GM18867 (cell line): ENCODE data around the gene CAMK4.

ENCODE experiments used
- ATAC-seq: cut with Tn5 transposase; IDR thresholded peaks from one replicate; pipeline ENCODE4 v1.9.1; 2021; ENCODE audit warnings: mild to moderate bottlenecking, moderate library complexity; ENCODE audit not compliant: unreplicated experiment

Gene CAMK4

DNA sequence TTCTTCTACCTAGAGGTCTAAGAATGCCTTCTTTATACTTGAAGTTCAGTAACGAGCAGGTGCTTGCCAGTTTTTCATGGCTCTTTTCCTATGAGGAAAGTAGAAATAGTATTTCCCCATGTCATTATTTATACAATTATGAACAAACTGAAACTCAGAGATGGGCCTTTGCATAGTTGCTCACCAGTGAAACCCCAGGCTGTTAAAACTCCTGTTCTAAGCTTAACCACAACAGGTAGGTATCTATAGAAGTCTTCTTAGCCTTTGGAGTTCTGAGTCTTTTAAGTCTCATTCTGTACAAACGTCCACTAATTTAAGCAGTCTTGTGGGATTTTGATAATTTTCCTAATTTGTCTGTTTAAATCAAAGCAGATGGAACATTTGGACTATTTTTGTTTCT is 198.1 kb downstream of the CAMK4 start:
- peak; percentile 88 for ATAC-seq

DNA sequence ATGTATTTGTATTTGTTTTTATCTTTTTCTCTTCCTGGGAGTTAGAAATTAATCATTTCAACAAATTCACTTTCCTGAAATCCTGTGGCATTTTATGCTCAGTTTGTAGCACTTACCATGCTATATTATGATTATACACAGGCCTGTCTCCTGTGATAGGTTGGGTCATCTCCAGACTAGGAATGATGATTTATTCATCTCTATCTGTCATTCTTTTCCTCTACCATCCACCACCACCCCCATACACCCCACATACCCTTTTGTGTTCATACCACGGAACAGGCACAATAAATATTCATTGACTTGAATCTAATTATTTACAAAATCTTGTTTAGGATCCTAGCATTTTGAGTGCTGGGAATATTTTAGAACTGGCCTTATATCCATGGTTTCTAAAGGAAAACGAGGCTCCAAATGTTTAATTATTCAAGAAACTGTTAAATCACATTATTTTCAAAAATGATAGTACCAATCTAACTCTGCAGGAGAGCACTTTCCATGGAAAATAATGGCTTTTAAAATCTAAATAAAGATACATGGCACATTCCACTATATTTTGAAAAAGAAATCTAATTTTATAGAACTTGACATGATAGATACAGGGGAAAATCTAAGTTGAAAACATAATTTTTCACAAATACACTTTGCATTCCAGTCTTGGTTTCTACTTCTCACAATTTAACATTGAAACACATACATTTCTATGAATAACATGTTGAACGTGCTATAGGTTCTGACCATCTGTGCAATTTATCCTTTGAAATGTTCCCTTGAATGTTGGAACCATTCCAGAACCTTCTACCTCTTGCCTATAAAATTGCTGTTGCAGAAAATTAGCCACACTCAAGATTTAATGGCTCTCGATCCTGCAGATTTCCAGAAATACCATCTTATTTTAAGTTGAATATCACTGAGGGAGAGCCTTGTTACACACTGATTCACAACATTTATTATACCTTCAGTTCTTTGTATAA is 198.8 kb downstream of the CAMK4 start:
- no peak for ATAC-seq

DNA sequence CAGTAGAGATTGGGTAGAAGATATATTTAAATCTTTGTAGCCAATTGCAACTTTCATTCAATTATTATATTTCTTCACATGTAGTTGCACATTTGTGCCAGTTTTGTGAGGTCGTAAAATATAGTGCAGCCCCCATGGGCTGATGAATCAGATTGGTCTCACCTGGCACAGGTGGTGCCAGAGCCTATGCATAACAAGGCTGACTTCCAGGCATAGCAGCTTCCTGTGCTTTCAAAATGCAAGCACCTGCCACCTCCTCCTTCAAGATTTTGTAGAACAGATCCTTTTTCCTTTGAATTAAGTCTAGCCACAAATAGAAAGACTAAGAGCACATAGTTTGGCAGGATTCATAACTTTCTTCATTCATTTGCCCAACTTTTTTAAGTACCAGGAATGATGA is 201.0 kb downstream of the CAMK4 start:
- ATAC-seq: no peak

DNA sequence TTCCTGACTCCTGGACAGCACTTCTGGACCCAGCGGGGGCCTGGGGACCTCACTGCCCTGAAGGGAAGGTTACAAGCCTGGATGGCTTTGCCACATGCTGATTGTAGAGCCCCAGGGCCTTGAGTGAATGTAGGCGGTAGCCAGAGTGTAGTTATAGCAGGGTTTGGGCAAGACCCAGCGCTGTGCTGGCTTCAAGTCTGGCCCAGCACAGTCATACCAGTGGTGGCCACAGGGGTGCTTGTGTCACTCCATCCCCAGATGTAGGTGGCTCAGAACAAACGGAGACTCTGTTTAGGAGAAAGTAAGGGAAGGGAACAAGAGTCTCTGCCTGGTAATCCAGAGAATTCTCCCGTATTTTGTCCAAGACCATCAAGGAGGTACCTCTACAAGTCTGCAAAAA is 203.6 kb downstream of the CAMK4 start:
- ATAC-seq: no peak

DNA sequence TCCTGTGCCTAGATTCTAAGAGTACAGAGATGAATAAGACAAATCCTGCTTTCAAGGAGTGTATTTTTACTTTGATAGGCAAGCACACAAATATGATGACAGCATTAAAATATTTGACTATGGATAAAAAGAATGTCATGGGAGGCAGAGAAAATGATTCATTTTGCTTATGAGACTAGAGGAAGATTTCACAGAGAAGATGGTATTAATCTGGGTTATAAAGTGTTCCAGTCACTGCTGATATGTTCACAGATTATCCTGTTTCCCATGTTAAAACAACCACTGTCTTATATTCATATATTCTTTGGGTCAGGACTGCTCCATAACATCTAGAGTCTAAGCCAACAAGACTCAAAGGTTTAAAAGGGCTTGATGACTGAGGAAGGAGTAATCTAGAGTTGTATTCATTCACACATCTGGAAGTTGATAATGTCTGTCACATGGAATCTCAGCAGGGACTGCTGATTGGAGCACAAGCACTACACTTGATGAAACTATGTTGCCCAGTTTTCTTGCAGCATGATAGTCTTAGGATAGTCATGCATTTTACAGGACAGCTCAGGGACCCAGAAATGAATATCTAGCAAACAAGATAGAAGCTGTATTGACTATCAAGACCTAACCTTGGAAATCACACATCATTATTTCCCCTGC is 208.8 kb downstream of the CAMK4 start:
- no peak for ATAC-seq

DNA sequence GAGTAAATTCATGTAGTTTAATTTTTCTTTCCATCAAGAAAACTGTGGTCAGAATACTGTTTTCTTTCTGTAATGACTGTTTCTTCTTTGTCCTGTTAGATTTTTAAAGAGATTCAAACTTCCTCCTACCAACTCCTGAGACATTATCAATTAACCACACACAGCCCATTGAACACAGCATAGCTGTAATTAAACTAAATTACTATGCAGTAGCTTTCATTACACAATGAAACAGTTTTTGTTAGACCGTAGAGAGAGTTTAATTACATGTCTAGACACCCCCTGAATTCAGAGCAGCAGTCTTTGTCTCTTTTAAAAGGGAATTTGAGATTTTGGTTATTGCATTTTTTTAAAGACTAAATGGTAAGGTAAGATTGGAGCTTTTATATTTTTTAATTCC is 210.6 kb downstream of the CAMK4 start:
- no peak for ATAC-seq

DNA sequence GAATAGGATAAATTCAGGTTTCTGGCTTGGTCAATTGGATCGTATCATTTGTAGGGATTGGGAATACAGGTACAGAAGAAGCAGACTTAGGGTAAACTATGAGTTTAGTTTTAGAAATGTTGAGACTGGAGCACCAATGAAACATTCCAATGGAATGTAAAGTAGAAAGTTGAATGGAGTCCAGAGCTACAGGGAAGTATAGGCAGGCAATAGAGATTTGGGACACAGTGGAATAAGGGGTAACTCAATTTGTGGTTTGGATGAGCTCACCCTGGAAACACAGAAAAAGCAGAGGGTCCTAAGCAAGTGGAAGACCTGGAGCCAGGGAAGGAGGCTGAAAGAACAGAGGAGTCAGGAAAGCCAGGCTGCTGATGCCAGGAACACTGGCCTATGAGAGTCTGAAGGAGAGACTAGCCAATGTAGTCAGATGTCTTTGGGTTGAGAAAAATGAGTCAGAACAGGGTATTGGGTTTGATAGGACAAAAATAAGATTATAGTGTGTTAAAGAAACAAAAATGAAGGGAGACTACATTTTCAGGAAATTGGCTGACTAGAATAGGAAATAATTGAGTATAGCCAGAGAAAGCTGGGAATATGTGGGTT is 215.4 kb downstream of the CAMK4 start:
- no peak for ATAC-seq

DNA sequence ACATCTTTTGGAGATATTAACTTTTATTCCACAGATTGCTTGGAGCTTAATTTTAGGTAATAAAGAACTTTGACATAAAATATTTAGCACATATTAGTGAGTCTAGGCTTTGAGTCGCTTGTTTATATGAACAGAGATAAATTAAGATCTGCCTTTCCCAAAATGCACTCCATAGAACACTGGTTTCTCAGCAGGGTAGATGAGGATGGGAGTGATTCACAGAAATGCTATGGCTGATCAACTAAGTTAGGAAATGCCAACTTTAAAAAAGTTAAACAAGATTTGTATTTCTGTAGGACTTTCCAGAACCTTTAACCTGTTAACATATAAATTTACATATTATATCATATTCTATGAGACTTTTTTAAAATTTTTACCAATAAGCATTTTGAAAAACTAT is 222.9 kb downstream of the CAMK4 start:
- no peak for ATAC-seq

DNA sequence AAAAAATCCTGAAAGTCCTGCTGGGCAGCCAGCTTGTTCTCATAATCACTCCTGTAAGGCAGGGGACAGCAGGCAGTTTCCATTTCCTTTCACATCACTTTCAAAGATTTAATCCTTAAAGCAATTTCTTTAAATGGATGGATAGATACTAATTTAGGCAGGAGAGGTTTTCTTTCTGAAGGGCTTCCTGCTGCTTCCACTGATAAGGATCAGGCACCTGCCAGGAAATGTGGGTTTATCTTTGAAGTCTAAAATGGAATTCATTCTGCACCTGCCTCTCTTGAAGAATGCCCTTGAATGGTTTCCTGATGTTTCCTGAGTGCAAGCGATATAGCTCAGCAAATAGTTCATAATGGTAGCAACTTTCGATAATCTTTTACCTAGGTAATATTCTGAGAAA is 223.6 kb downstream of the CAMK4 start:
- no peak for ATAC-seq

DNA sequence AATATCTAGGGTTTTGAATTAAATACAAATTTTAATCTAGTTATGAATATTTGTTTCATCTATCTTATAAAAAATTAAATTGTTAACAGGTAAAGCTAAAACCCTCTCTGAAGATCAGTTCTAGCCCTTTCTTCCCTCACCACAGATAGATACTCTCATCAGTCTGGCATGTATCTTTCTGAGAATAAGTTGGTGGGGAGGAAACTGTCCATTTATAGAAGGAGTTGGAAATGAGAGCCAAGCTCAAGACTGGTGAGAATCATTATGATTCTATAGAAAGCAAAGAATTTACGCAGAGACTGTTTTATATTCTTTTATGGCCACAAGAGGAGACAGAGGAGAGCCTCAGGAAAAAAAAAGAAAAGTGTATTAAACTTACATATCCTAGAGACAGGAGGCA is 229.1 kb downstream of the CAMK4 start:
- ATAC-seq: no peak

DNA sequence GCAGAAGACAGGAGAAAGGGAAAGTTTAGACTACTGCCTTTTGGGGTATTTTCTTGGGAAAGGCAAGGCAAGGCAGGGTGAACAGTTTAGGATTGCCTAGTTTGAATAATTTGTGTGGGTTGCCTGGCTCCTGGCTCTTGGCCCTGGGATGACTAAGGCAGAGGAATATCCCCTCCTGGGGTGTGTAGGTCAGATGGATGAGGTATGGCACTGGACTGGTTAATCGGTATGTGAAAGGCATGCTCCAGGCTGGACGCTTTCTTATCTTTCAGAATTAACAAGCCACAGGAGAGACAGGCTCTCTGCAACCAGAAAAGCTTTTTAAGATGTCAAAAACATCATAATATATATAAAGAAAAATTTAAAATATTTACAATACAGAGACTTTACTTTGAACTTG is 229.6 kb downstream of the CAMK4 start:
- ATAC-seq: no peak

DNA sequence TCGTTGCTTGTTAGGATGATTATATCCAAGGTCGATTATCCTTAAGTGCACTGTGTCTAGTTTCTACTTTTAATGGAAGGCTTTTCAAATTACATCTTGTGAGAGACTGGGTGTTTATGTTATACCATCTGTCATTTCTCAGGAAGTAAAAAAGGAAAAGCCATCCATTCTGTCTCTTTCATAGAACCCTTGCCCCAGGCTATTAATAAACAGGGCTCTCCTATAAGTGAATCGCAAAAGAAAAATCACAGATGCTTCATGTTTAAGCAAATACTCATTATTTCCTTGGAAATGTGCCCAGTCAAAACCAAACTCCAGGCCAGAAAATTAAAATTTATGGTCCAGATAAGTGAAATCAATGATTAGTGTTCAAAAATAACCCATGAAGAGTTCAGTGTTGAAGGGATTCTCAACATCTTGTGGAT is 230.0 kb downstream of the CAMK4 start:
- no peak for ATAC-seq

DNA sequence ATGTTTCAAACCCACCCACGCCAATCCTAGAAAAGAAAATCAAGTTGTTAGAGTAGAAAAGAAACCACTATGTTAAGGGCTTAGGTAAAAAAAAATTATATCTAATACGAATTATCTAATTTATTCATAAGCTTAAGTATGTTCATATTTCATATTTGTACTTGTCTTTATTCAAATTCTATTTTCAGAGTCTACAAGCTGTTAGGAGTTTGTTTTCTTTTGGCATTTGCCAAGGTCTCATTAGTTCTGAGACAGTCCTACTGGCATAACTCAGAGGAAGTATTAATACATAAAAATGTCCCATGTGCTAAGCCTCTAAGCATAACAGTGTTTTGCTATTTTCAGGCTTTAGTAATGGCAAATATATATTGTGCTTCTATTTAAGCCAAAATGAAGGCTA is 230.6 kb downstream of the CAMK4 start:
- no peak for ATAC-seq

DNA sequence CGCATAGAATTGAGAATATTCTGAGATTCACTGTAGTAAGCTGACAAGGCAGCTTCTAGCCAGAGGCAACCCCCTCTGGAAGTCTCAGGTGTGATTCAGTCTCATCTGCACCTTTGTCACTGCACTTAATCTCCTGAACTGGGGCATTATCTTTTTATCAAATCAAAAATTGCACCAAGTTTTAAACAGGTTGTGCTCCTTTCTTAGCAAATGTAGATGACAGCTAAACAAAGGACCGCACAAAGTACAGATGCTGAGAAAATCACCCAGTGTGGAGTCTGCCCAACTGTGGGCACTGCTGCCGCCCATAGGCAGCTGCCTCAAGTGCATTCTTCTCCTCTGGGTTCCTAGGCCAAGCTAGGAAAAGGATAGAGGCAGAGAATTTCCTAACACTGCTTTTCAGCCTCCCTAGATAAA is 237.1 kb downstream of the CAMK4 start:
- no peak for ATAC-seq

DNA sequence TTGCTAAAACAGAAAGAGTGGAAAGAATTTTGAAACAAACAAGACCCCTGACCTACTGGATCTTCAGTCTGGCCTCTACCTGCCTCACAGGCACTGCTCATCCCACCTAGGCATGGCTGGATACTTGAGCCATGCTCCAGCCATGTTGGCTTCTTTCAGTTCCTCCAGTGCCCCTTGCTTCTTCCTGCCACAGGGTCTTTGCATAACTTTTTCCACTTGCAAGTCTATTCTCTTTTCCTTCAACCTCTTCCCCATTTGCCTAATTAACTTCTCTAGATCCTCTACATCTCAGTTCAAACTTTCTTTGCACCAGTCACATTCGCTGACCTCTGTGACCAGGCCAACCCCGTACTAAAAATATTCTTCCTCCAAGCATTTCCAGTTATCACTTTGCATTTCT is 237.8 kb downstream of the CAMK4 start:
- no peak for ATAC-seq

DNA sequence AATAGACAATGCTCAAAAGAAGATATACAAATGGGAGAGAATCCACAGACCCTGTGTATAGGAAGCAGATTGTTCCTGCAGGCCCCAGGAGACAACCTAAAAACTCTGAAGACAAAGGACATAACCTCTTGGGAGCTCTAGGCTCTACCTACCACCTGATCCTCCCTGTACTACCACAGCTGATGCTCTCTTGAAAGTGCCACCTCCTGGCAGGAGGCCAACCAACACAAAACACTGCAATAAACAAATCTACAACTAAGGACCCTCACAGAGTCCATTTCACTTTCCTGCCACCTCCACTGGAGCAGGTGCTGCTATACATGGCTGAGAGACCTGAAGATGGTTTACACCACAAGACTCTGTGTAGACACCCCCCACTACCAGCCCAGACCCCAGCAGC is 239.1 kb downstream of the CAMK4 start:
- no peak for ATAC-seq

DNA sequence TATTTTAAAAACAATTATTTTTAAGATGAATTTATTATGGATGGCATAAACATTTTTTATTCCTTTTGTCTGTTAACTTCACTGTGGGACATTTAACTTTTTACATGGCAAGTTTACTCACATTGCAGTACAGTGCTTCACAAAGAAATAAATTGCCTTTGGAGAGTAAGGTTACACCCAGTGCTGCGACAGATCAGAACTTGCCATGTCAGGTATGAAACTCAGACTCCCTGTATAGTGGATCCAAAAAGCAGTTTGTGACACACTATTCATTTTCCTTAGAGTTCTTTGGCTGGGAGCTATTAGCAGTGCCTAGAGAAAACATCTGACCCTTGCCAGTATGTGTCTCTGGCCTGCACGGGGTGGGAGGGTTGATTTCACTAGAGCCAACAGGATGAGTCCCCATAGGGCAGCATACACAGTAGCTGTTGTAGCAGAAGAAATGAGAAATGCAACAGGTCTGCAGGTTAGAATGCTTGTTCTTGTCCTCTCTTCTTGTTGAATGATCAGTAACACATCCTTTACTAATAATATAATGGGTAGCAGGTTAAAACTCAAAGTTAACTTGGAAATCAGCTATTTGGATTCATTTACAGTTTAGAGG is 245.2 kb downstream of the CAMK4 start:
- ATAC-seq: no peak

DNA sequence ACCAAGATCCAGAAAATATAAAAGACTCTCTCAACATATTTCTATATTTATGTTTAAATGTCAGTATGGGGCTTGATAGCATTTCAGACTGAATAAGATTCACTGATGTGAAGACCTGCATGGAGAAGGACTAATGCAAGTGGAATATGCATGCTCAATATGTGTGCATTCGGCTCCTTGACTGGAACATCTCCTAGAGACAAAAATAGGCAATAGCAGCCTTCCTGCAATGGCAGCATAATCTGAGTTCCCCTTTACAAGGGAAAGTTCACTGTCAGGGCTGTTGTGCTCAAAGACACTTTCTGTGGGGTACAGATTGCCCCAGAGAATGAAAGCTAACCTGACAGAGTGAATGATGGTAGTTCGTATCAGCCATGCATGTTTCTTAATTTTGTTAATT is 245.7 kb downstream of the CAMK4 start:
- no peak for ATAC-seq

DNA sequence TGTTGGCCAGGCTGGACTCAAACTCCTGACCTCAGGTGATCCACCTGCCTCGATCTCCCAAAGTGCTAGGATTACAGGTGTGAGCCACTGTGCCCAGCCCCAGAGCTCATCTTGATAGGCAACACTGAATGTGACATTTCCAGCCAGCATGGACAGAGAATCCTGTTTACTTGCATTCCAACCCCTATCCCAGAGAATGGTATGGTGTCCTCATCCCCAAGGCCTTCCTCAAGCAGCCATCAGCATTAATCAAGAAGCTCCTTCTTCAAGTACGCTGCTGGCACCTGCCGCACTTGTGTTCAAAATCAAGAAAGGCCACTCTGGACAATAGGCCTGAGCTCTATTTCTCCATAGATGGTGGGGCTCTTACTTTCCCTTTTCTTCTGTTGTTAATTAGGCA is 247.9 kb downstream of the CAMK4 start:
- no peak for ATAC-seq

DNA sequence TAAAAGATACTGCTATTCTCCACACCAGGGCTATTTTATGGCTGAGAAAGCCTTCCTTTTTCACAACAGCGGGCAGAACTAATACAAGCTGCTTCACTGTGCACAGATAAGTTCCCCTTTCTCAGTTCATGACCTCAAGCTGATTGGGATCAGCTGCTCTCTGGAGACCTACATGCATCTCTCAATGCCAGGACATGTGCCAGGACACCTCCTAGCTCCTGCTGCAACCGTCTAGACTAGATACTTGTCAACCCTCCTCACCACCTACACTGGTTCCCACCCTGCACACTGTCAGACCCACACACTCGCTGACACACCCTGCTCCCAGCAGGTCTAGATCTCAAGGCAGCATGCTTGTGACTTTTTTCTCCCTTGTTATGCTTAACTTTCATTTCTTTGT is 248.4 kb downstream of the CAMK4 start:
- ATAC-seq: no peak

DNA sequence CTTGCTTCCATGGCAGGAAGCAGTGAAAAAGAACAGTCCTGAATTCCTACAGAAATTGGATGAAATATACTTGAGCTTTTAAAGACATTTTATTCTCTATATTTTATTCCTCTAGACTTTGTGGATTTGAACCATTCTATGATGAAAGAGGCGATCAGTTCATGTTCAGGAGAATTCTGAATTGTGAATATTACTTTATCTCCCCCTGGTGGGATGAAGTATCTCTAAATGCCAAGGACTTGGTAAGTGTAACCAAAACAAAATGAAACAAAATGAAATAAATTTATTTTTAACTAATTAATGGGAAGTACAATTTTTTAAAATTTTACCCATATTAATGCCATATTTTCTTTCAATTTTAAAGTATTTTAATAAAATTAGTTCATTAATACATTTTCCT is 254.1 kb downstream of the CAMK4 start:
- ATAC-seq: no peak

DNA sequence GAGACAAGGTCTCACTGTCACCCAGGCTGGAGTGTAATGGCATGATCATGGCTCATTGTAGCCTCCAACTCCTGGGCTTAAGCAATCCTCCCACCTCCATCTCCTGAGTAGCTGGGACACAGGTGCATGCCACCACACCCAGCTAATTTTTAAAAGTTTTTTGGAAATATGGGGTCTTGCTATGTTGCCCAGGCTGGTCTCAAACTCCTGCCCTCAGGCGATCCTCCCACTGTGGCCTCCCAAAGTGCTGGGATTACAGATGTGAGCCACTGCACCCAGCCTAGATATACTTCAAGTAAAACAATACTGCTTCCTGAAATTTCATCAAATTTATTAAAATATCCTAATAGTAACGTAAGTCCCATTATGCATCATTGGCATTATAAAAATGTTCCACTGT is 254.7 kb downstream of the CAMK4 start:
- ATAC-seq: no peak
